ENCODE measurements around the gene FREM3.
"Not testable (repeated sequence)": the region's sequence is repeated elsewhere in the genome, so short reads cannot be mapped to it uniquely, and the experiment has no call there.

FREM3 gene

GRCh38 chr4:143586080-143586479 is 114.4 kb downstream of the FREM3 start:
- in situ Hi-C loops (cut with HindIII; ENCODE audit: low sequenced_read_pairs): no loop called here

- in situ Hi-C loops (cut with HindIII; ENCODE audit: low sequenced_read_pairs): no loop called here
Observed at GRCh38 chr4:143585548-143585947, 114.9 kb downstream of the FREM3 start.

DNA sequence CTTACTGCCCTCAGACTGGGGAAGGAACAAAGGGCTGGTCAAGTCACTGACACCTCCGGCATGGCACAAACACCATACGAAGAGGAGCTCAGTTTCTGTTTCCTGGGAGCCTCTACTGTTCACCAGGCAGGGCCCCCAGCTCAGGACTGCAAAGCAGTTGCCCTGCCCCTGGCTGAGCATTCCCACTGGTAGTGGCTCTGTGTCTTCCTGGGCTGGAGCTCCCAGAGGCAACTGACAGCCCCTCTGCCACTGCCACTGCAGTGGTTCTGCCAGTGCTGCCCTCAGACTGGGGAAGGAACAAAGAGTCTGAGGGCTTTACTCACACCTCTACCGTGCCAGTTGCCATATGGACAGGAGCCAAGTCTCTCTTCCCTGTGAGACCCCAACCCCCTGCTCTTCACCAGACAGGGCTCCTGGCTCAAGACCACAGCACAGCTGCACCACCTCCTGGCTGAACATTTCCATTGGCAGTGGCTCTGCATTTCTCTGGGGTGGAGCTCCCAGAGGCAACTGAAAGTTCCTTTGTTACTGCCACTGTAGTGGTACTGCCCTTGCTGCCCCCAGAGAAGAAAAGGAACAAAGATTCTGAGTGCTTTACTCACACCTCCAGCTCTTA is 119.0 kb downstream of the FREM3 start:
- in situ Hi-C loops (cut with HindIII; ENCODE audit: low sequenced_read_pairs): no loop called here

GRCh38 chr4:143575331-143575730 is 125.1 kb downstream of the FREM3 start:
- in situ Hi-C loops (cut with HindIII; ENCODE audit: low sequenced_read_pairs): no loop called here

DNA sequence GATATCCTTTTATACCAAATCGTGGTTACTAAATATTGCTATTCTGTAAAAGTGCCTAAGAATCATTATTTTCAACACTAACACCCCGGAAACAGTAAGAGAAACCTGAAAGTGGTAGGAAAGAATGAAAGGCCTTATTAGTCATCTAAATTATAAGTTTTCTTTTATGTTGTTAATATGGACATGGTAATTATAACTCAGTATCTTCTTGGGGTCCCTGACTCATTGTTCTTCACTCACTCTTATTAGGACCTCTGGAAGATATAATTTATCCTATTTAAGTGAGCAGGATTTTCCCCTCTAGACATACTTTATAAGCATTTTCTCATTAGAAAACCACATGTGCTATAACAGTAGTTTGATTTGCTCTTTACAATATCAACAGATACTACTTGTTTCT is 136.0 kb downstream of the FREM3 start:
- in situ Hi-C loops (cut with HindIII; ENCODE audit: low sequenced_read_pairs): no loop called here

DNA sequence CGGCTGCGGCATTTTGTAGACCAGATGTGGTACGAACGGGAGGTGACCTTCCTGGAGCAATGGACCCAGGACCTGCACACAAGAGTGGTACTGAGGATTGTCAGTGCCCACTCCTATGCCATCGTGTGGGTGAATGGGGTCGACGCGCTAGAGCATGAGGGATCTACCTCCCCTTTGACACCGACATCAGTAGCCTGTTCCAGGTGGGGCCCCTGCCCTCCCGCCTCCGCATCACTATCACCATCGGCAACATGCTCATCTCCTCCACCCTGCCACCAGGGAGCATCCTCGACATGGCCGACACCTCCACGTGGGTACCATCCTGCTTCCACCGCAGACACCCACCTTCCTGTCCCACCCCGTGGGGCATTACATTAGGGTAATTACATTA is 140.7 kb downstream of the FREM3 start:
- in situ Hi-C loops (cut with HindIII; ENCODE audit: low sequenced_read_pairs): no loop called here

DNA sequence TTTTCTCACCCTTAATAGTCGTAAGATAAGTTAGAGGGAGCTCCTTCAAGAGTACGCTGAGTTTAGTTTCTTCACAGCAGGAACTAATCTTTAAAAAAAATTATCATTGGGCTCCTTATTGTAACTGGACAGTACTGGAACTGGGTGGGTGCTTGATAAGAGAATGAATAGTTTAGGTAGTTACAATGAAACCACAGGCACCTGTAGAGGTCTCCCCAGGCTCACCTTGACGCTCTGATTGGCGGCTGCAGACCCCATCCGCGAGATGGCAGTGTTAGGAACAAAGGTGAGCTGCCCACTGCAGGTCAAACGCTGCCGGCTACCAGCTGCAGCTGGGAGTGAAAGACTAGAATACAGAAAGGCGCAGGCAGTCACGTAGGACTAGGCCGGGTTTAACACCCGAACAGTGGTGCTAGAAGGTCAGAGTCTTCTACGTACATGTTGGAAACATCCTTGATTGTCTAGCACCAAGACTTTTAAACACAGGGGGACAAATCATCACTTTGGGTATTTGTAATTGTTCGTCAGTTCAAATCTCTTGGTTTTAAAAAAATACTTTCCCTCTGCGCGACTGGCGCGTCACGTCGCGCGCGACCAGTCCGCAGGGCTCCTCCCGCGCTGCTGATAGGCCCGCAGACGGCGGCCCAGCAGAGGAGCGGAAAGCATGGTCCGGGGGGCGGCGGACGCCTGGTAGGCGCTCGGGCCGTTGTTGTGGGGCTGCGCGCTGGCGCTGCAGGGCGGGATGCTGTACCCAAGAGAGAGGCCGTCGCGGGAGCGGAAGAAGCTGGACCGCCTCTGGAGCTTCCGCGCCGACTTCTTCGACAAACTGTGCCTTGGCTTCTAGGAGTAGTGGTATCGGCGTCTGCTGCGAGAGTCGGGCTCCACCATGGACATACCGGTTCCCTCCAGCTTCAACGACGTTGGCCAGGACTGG is 141.4 kb downstream of the FREM3 start:
- in situ Hi-C loops (cut with HindIII; ENCODE audit: low sequenced_read_pairs): no loop called here

- in situ Hi-C loops (cut with HindIII; ENCODE audit: low sequenced_read_pairs): no loop called here
Observed at GRCh38 chr4:143558286-143558685, 142.2 kb downstream of the FREM3 start.

DNA sequence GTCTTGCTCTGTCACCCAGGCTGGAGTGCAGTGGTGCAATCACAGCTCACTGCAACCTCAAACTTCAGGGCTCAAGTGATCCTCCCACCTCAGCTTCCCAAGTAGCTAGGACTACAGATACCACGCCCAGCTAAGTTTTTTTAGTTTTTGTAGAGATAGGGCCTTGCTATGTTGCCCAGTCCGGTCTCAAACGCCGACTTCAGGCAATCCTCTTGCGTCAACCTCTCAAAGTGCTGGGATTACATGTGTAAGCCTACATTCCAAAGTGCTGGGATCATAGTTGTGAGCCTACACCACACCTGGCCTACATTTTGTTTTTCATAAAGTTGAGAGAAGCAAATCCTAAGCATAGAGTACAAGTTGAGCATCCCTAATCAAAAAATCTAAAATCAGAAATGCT is 144.8 kb downstream of the FREM3 start:
- in situ Hi-C loops (cut with HindIII; ENCODE audit: low sequenced_read_pairs): no loop called here

- in situ Hi-C loops (cut with HindIII; ENCODE audit: low sequenced_read_pairs): no loop called here
Observed at GRCh38 chr4:143554728-143555597, 145.5 kb downstream of the FREM3 start.

DNA sequence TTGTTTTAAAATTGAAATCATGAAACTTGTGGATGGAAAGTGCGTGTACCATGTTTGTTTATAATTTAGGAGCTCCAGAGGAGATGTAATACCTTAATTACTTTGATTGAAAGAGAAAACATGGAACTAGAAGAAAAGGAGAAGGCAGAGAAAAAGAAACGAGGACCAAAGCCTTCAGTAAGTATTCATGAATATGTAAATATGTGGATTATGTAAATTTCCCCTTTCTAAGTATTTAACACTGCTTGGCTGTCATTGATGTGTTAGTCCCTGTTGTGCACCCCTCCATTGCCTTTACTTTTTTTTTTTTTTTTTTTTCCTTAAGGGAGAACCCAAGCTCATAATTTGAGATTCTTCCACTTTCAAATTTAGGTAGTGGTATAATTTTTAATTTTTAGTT is 150.5 kb downstream of the FREM3 start:
- in situ Hi-C loops (cut with HindIII; ENCODE audit: low sequenced_read_pairs): no loop called here

DNA sequence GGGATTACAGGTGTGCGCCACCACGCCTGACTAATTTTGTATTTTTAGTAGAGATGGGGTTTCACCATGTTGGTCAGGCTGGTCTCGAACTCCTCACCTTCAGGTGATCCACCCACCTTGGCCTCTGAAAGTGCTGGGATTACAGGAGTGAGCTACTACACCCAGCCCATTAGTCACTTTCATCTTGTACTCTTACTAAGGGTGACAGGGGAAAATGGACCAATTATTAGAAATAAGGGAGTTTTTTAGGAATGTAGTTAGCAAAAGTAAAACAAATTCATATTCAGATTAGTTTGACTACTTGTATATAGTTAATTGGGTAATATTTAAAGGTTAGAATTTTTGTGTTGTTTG is 160.8 kb downstream of the FREM3 start:
- in situ Hi-C loops (cut with HindIII; ENCODE audit: low sequenced_read_pairs): no loop called here

DNA sequence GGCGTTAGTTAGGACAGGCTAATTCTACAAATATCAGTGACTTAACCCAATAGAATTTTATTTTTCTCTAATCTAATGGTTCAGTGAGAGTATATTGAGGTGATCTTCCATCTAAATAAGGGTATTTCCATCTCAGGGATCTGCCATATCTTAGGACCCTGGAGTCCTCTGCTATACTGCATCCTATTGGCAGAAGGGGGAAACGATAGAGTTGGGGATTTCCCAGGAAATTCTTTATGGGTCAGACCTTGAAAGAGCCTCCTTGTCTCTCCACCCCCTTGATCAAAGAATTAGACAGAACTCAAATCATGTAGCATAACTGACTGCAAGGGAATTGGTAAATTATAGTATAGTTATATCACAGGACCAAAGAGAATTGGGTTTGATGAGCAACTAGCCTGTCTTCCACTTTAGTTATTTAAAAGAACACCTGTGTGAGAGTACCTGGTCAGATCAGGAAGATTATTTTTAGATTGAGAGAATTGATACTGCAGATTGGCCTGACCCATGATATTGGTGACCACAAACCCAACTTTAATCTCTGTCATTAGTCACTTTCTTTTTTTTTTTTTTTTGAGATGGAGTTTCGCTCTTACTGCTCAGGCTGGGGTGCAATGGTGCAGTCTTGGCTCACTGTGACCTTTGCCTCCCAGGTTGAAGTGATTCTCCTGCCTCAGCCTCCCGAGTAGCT is 161.4 kb downstream of the FREM3 start:
- in situ Hi-C loops (cut with HindIII; ENCODE audit: low sequenced_read_pairs): no loop called here

DNA sequence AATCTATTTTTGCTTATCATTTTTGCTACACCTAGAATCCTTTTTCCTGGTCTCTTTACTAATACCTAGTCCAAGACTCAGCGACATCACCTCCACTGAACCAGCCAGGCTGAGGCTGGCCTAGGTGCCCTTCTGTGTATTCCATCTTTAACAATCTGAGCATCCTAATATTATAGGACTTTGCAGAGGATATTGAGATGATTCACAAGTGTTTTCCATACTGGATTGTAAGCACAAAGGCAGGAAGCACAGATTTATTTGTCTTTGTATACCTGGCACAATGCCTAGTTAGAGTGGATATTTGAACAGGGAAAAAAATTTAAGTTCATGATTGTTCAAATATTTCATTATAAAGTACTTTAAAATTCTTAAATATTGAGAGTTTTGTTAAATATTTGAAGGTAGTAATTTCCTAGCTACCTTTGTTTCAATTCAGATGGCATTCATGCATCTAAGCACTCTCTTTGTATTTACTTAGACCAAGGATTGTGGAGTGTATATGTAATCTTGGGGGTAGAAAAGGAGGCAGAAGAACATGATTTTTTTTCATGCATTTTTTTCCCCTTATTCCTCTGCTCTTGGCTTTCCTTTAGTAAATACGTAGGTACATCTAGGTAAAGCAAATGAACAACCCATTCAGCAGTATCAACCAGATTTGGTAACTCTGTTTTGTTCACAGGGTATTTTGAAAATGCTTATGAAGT is 168.5 kb downstream of the FREM3 start:
- in situ Hi-C loops (cut with HindIII; ENCODE audit: low sequenced_read_pairs): no loop called here

DNA sequence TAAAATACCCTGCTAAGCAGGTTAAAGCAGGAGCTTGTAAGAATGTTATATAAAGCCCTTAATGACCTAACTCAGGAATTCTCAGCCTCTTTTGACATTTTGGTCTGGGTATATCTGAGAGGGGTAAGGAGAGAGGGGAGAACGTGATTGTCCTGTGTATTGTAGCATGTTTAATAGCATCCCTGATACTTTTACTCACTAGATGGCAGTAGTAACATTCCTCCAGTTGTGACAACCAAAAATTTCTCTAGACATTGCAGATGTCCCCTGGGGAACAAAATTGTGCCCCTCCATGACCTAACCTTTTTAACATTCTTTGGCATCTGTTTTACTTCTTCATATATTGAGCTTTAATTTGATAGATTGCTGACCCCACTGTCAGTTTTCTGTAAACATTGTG is 169.1 kb downstream of the FREM3 start:
- in situ Hi-C loops (cut with HindIII; ENCODE audit: low sequenced_read_pairs): no loop called here

GRCh38 chr4:143528046-143528445 is 172.4 kb downstream of the FREM3 start:
- in situ Hi-C loops (cut with HindIII; ENCODE audit: low sequenced_read_pairs): not testable (repeated sequence)

Data from endothelial cell of hepatic sinusoid (primary cell).